ENCODE measurements around the gene INSM2. TPM values are rescaled to one million over a fixed set of nuclear protein-coding genes. Genes with fewer than 3 reads are reported as not detected.

Gene INSM2
- total RNA-seq (2022; extraction: Qiagen RNA extraction), result 0.05 to 0.10 TPM (median 0.05 TPM) in 4 of 5 replicates, not detected in the other

GRCh38 chr14:35533357-35534207 lies at the start of gene INSM2:
TSS of gene INSM2 (plus strand) at chr14:35534164. CDS start at chr14:35534253, 89 bp downstream.

Other genes with a start within 250 kb of the INSM2 start
- 274 to 319 TPM (median 290 TPM) in 5 replicates for gene PSMA6, start 241.8 kb upstream of the INSM2 start, total RNA-seq (2022; extraction: Qiagen RNA extraction)
- 190 to 227 TPM (median 213 TPM) in 5 replicates for gene NFKBIA, start 129.4 kb upstream of the INSM2 start, total RNA-seq (2022; extraction: Qiagen RNA extraction)